Stimulated activated CD8-positive, alpha-beta memory T cell treated with anti-CD3 and anti-CD28 coated beads, Interleukin-15, amount 100 ng/mL, for 1 hour (primary cell): ENCODE data around the gene ADGRB3.
"Not testable (repeated sequence)": the region's sequence is repeated elsewhere in the genome, so short reads cannot be mapped to it uniquely, and the experiment has no call there.

ENCODE experiments used
- DNase-seq: peaks from one replicate; pipeline ENCODE4 v3.0.0-alpha.2; 2020; ENCODE audit warnings: low read depth

ADGRB3 gene

GRCh38 chr6:69422475-69422874, 787.4 kb downstream of the ADGRB3 start:
- no peak for DNase-seq

GRCh38 chr6:69423785-69424184, 788.7 kb downstream of the ADGRB3 start:
- no peak for DNase-seq

- no peak for DNase-seq
These were observed 789.5 kb downstream of the ADGRB3 start for GRCh38 chr6:69424581-69424980.

GRCh38 chr6:69427882-69428281, 792.8 kb downstream of the ADGRB3 start:
- DNase-seq, result no peak

GRCh38 chr6:69432168-69432567, 797.1 kb downstream of the ADGRB3 start:
- not testable (repeated sequence) for DNase-seq

GRCh38 chr6:69433116-69433515, 798.0 kb downstream of the ADGRB3 start:
- not testable (repeated sequence) for DNase-seq

GRCh38 chr6:69438113-69438512, 803.0 kb downstream of the ADGRB3 start:
- no peak for DNase-seq
